Muscle layer of colon (tissue), 2 donors: ENCODE measurements around the gene FGF22.
A peak's percentile ranks its signal among the peaks of the same experiment; 100 is the strongest.

Experiments used
- H3K27ac ChIP-seq: one replicate; pipeline ENCODE4 v1.7.0; 2013; ENCODE audit warnings: low read depth, mild to moderate bottlenecking, low read length, moderate library complexity
- H3K27me3 ChIP-seq, 2 donors: one replicate each; pipeline ENCODE4 v1.7.0; 2013; ENCODE audit warnings: low read length in 2 of 2, mild to moderate bottlenecking in 2 of 2; ENCODE audit not compliant: insufficient read depth in 2 of 2, control insufficient read depth in 1 of 2
- H3K36me3 ChIP-seq: one replicate; pipeline ENCODE4 v1.7.0; 2013; ENCODE audit warnings: mild to moderate bottlenecking, low read length; ENCODE audit not compliant: insufficient read depth
- H3K4me1 ChIP-seq: one replicate; pipeline ENCODE4 v1.7.0; 2013; ENCODE audit warnings: mild to moderate bottlenecking, low read length; ENCODE audit not compliant: insufficient read depth
- H3K4me3 ChIP-seq, 2 donors: one replicate each; pipeline ENCODE4 v1.7.0; 2013; ENCODE audit warnings: low read length in 2 of 2, low read depth in 1 of 2, mild to moderate bottlenecking in 1 of 2, moderate library complexity in 1 of 2
- H3K9ac ChIP-seq: one replicate; pipeline ENCODE4 v1.7.0; 2013; ENCODE audit warnings: low read length
- H3K9me3 ChIP-seq: one replicate; pipeline ENCODE4 v1.7.0; 2013; ENCODE audit warnings: mild to moderate bottlenecking, low read length
- donor health status: abdominal sarcoma.
- donor health status: Adenocarcinoma of cecum.

FGF22 gene

GRCh38 chr19:639253-640160, at the start of gene FGF22:
FGF22 (plus strand) TSS chr19:639879; CDS start chr19:639926, 47 bp downstream.
- Histone ChIP-seq H3K9ac (no peak within 1 kb of the TSS), H3K36me3 (no peaks in the 10 kb centered on the region), H3K27ac (no peak within 1 kb of the TSS)

GRCh38 chr19:590396-590745, 49.3 kb upstream of the FGF22 start:
- H3K27me3 ChIP-seq, result peaks cover 18 to 62% of the 10 kb centered on the region in 2 donors
- H3K27ac ChIP-seq, result no peak overlapping the region
- H3K9me3 ChIP-seq, result no peaks in the 10 kb centered on the region
- H3K4me3 ChIP-seq, result no peak overlapping the region
- H3K36me3 ChIP-seq, result no peaks in the 10 kb centered on the region
- H3K4me1 ChIP-seq, result no peaks in the 10 kb centered on the region
- H3K9ac ChIP-seq, result no peak overlapping the region

More at GRCh38 chr19:639253-640160, at the start of gene FGF22:
- peak within 1 kb of the TSS; percentile 55 to 58 for H3K4me3 ChIP-seq
- peaks cover 6% of the 10 kb centered on the region for H3K4me1 ChIP-seq
- no peaks in the 10 kb centered on the region for H3K27me3 ChIP-seq
- H3K9me3 ChIP-seq, result no peaks in the 10 kb centered on the region

GRCh38 chr19:590750-591098, 49.0 kb upstream of the FGF22 start:
- Histone ChIP-seq H3K27me3 (peaks cover 18 to 59% of the 10 kb centered on the region in 2 donors), H3K4me1 (no peaks in the 10 kb centered on the region), H3K9me3 (no peaks in the 10 kb centered on the region), H3K4me3 (no peak overlapping the region), H3K36me3 (no peaks in the 10 kb centered on the region), H3K9ac (no peak overlapping the region), H3K27ac (no peak overlapping the region)

- no peak overlapping the region for H3K27ac ChIP-seq
- no peak overlapping the region for H3K4me3 ChIP-seq
- H3K27me3 ChIP-seq, result peaks cover 18 to 55% of the 10 kb centered on the region in 2 donors
- no peak overlapping the region for H3K9ac ChIP-seq
- H3K36me3 ChIP-seq, result no peaks in the 10 kb centered on the region
- H3K9me3 ChIP-seq, result no peaks in the 10 kb centered on the region
- H3K4me1 ChIP-seq, result no peaks in the 10 kb centered on the region
Measured at GRCh38 chr19:591099-591958, 48.4 kb upstream of the FGF22 start.

- no peaks in the 10 kb centered on the region for H3K9me3 ChIP-seq
- no peak overlapping the region for H3K27ac ChIP-seq
- H3K36me3 ChIP-seq, result no peaks in the 10 kb centered on the region
- no peaks in the 10 kb centered on the region for H3K4me1 ChIP-seq
- H3K27me3 ChIP-seq, result peaks cover 18 to 55% of the 10 kb centered on the region in 2 donors
- H3K9ac ChIP-seq, result no peak overlapping the region
- no peak overlapping the region for H3K4me3 ChIP-seq
Measured at GRCh38 chr19:592101-592500, 47.6 kb upstream of the FGF22 start.

GRCh38 chr19:593055-593454, 46.6 kb upstream of the FGF22 start:
- Histone ChIP-seq H3K4me3 (no peak overlapping the region), H3K9ac (no peak overlapping the region), H3K36me3 (no peaks in the 10 kb centered on the region), H3K27ac (no peak overlapping the region), H3K4me1 (no peaks in the 10 kb centered on the region), H3K27me3 (peaks cover 18 to 51% of the 10 kb centered on the region in 2 donors), H3K9me3 (no peaks in the 10 kb centered on the region)

- no peak overlapping the region for H3K27ac ChIP-seq
- H3K36me3 ChIP-seq, result no peaks in the 10 kb centered on the region
- no peak overlapping the region for H3K9ac ChIP-seq
- H3K4me3 ChIP-seq, result no peak overlapping the region
- H3K27me3 ChIP-seq, result peaks cover 14 to 46% of the 10 kb centered on the region in 2 donors
- H3K4me1 ChIP-seq, result no peaks in the 10 kb centered on the region
- H3K9me3 ChIP-seq, result no peaks in the 10 kb centered on the region
Measured at GRCh38 chr19:593505-593904, 46.2 kb upstream of the FGF22 start.

GRCh38 chr19:594265-594870, 45.3 kb upstream of the FGF22 start:
- Histone ChIP-seq H3K27me3 (peaks cover 7 to 38% of the 10 kb centered on the region in 2 donors), H3K4me1 (no peaks in the 10 kb centered on the region), H3K9ac (no peak overlapping the region), H3K4me3 (no peak overlapping the region), H3K27ac (no peak overlapping the region), H3K36me3 (no peaks in the 10 kb centered on the region), H3K9me3 (no peaks in the 10 kb centered on the region)

- Histone ChIP-seq H3K36me3 (no peaks in the 10 kb centered on the region), H3K27me3 (peaks cover 7 to 34% of the 10 kb centered on the region in 2 donors)
Measured at GRCh38 chr19:595326-596262, 44.1 kb upstream of the FGF22 start.

GRCh38 chr19:596263-596655, 43.4 kb upstream of the FGF22 start:
- Histone ChIP-seq H3K36me3 (no peaks in the 10 kb centered on the region), H3K9me3 (no peaks in the 10 kb centered on the region), H3K27me3 (peaks cover 4 to 28% of the 10 kb centered on the region in 2 donors), H3K9ac (no peak overlapping the region), H3K4me3 (no peak overlapping the region), H3K4me1 (no peaks in the 10 kb centered on the region), H3K27ac (no peak overlapping the region)

More at GRCh38 chr19:595326-596262, 44.1 kb upstream of the FGF22 start:
- H3K27ac ChIP-seq, result no peak overlapping the region
- no peaks in the 10 kb centered on the region for H3K9me3 ChIP-seq
- H3K4me1 ChIP-seq, result no peaks in the 10 kb centered on the region
- H3K9ac ChIP-seq, result no peak overlapping the region
- H3K4me3 ChIP-seq, result no peak overlapping the region
